Activated CD8-positive, alpha-beta T cell treated with anti-CD3 and anti-CD28 coated beads for 36 hours (primary cell): ENCODE data around the gene EPHB1. TPM values are rescaled to one million over a fixed set of nuclear protein-coding genes. Genes with fewer than 3 reads are reported as not detected.
A peak's percentile ranks its signal among the peaks of the same experiment; 100 is the strongest.

Source experiments
- ATAC-seq: fragments of 200-7000 bp; cut with Tn5 transposase; one replicate; pipeline ENCODE4 v1.10.0; 2021; ENCODE audit warnings: mild to moderate bottlenecking, moderate library complexity
- CTCF ChIA-PET: fragments of 350-600 bp; sonication (Branson Sonifier 250); formaldehyde crosslinking; loops from one replicate; lab custom pipeline; 2021; ENCODE audit warnings: antibody characterized with exemption; lab: Charles Lee
- POLR2A ChIA-PET: fragments of 350-600 bp; sonication (Branson Sonifier 250); formaldehyde crosslinking; loops from one replicate; lab custom pipeline; 2021; ENCODE audit warnings: antibody characterized with exemption; lab: Charles Lee
- DNase-seq: peaks from one replicate; pipeline ENCODE4 v3.0.0-alpha.2; 2020
- H3K27ac Mint-ChIP-seq: one replicate; pipeline ENCODE4 v1.8.0; 2021; ENCODE audit warnings: mild to moderate bottlenecking, mixed read lengths
- H3K27me3 Mint-ChIP-seq: one replicate; pipeline ENCODE4 v1.8.0; 2021; ENCODE audit warnings: mixed read lengths
- H3K36me3 Mint-ChIP-seq: one replicate; pipeline ENCODE4 v1.8.0; 2021; ENCODE audit warnings: low read depth, mixed read lengths
- H3K4me1 Mint-ChIP-seq: one replicate; pipeline ENCODE4 v1.8.0; 2021; ENCODE audit warnings: low read depth, mixed read lengths
- H3K4me3 Mint-ChIP-seq: one replicate; pipeline ENCODE4 v1.8.0; 2021; ENCODE audit warnings: mild to moderate bottlenecking, moderate library complexity, mixed read lengths
- H3K9me3 Mint-ChIP-seq: one replicate; pipeline ENCODE4 v1.8.0; 2021; ENCODE audit warnings: mixed read lengths
- CTCF ChIP-seq: fragments of 200-600 bp; IDR thresholded peaks from one replicate; pipeline ENCODE4 v1.8.0; 2022; ENCODE audit warnings: antibody characterized with exemption, mild to moderate bottlenecking
- intact Hi-C: fragments of 100-400 bp; cut with micrococcal nuclease; formaldehyde crosslinking; loops from one replicate; pipeline ENCODE4 v1.10.0; 2022
- total RNA-seq, 2 experiments: library from RNA; stranded (reverse); gene quantifications; one replicate each; pipeline ENCODE4 v1.2.3, GENCODE V29; 2021

Gene EPHB1
- total RNA-seq, 2 experiments from 2014 or later, result 0.78 TPM; not detected in 1

GRCh38 chr3:135118792-135119191 is 323.7 kb downstream of the EPHB1 start:
- POLR2A ChIA-PET, result no interaction called here
- ATAC-seq (no peak), DNase-seq (no peak)
- H3K27me3 Mint-ChIP-seq, result no peaks in the 10 kb centered on the region
- no peak overlapping the region for H3K4me3 Mint-ChIP-seq
- intact Hi-C loops, result no loop called here
- no peak for TF ChIP-seq CTCF
- no peak overlapping the region for H3K27ac Mint-ChIP-seq
- no peaks in the 10 kb centered on the region for H3K9me3 Mint-ChIP-seq
- no peaks in the 10 kb centered on the region for H3K4me1 Mint-ChIP-seq
- no peaks in the 10 kb centered on the region for H3K36me3 Mint-ChIP-seq
- CTCF ChIA-PET, result no interaction called here

- H3K4me1 Mint-ChIP-seq, result no peaks in the 10 kb centered on the region
- H3K4me3 Mint-ChIP-seq, result no peak overlapping the region
- DNase-seq (peak; percentile 3), ATAC-seq (no peak)
- POLR2A ChIA-PET, result no interaction called here
- TF ChIP-seq CTCF, result no peak
- H3K36me3 Mint-ChIP-seq, result no peaks in the 10 kb centered on the region
- H3K9me3 Mint-ChIP-seq, result peaks cover 1% of the 10 kb centered on the region
- no peaks in the 10 kb centered on the region for H3K27me3 Mint-ChIP-seq
- intact Hi-C loops, result no loop called here
- no peak overlapping the region for H3K27ac Mint-ChIP-seq
- CTCF ChIA-PET, result no interaction called here
Observed at GRCh38 chr3:135125171-135125801, 330.2 kb downstream of the EPHB1 start.

- Mint-ChIP-seq H3K27ac (no peak overlapping the region), H3K9me3 (peaks cover 1% of the 10 kb centered on the region), H3K4me3 (no peak overlapping the region), H3K36me3 (no peaks in the 10 kb centered on the region), H3K27me3 (no peaks in the 10 kb centered on the region), H3K4me1 (no peaks in the 10 kb centered on the region)
- intact Hi-C loops, result no loop called here
- ChIA-PET CTCF (no interaction called here), POLR2A (no interaction called here)
- DNase-seq (no peak), ATAC-seq (no peak)
- TF ChIP-seq CTCF, result no peak
Observed at GRCh38 chr3:135127946-135128470, 332.9 kb downstream of the EPHB1 start.

- Mint-ChIP-seq H3K36me3 (no peaks in the 10 kb centered on the region), H3K27me3 (no peaks in the 10 kb centered on the region), H3K4me1 (no peaks in the 10 kb centered on the region), H3K27ac (no peak overlapping the region), H3K9me3 (peaks cover 1% of the 10 kb centered on the region), H3K4me3 (no peak overlapping the region)
- no peak for TF ChIP-seq CTCF
- intact Hi-C loops, result no loop called here
- POLR2A ChIA-PET, result no interaction called here
- ATAC-seq (no peak), DNase-seq (no peak)
- CTCF ChIA-PET, result no interaction called here
Observed at GRCh38 chr3:135128818-135129217, 333.8 kb downstream of the EPHB1 start.

- CTCF ChIA-PET, result no interaction called here
- Mint-ChIP-seq H3K27ac (no peak overlapping the region), H3K4me1 (no peaks in the 10 kb centered on the region), H3K9me3 (no peaks in the 10 kb centered on the region), H3K4me3 (no peak overlapping the region), H3K27me3 (no peaks in the 10 kb centered on the region), H3K36me3 (no peaks in the 10 kb centered on the region)
- ATAC-seq (no peak), DNase-seq (no peak)
- POLR2A ChIA-PET, result no interaction called here
- intact Hi-C loops, result no loop called here
- TF ChIP-seq CTCF, result no peak
Observed at GRCh38 chr3:135131290-135131689, 336.2 kb downstream of the EPHB1 start.
